Osteoblast (primary cell): ENCODE results near the gene ESF1. TPM values are rescaled to one million over a fixed set of nuclear protein-coding genes. Genes with fewer than 3 reads are reported as not detected.
"Not testable (repeated sequence)": the region's sequence is repeated elsewhere in the genome, so short reads cannot be mapped to it uniquely, and the experiment has no call there.

ENCODE experiments used
- DNase-seq: peaks from one replicate; pipeline ENCODE4 v3.0.0; 2011; ENCODE audit warnings: low spot score, mixed read lengths; ENCODE audit not compliant: insufficient read length; ENCODE audit errors: missing footprints
- H2AFZ ChIP-seq: 2 replicates; pipeline ENCODE4 v1.6.0; 2011; ENCODE audit warnings: mild to moderate bottlenecking, low read length
- H3K27ac ChIP-seq: 2 replicates; pipeline ENCODE4 v1.5.1; 2011; ENCODE audit warnings: mild to moderate bottlenecking, low read depth, low read length, moderate library complexity
- H3K27me3 ChIP-seq: 2 replicates; pipeline ENCODE4 v1.6.0; 2012; ENCODE audit warnings: mild to moderate bottlenecking, control low read depth, inconsistent platforms, low read length, moderate library complexity; ENCODE audit not compliant: insufficient read depth
- H3K36me3 ChIP-seq: 2 replicates; pipeline ENCODE4 v1.5.1; 2011; ENCODE audit warnings: mild to moderate bottlenecking, low read length, control low read depth, moderate library complexity; ENCODE audit not compliant: insufficient read depth
- H3K4me1 ChIP-seq: 2 replicates; pipeline ENCODE4 v1.5.1; 2011; ENCODE audit warnings: mild to moderate bottlenecking, low read length, control low read depth, moderate library complexity; ENCODE audit not compliant: insufficient read depth
- H3K4me2 ChIP-seq: 2 replicates; pipeline ENCODE4 v1.6.0; 2011; ENCODE audit warnings: mild to moderate bottlenecking, low read length; ENCODE audit not compliant: insufficient read depth
- H3K4me3 ChIP-seq: fragments of 200-600 bp; sonication (generic); 3 replicates; pipeline ENCODE4 v1.5.1; 2012; ENCODE audit warnings: mild to moderate bottlenecking, low read length, inconsistent platforms; ENCODE audit not compliant: insufficient read depth
- H3K79me2 ChIP-seq: 2 replicates; pipeline ENCODE4 v1.6.0; 2012; ENCODE audit warnings: mild to moderate bottlenecking, low read length, control low read depth, inconsistent platforms; ENCODE audit not compliant: insufficient read depth
- H3K9me3 ChIP-seq: 2 replicates; pipeline ENCODE4 v1.5.1; 2011; ENCODE audit warnings: low read depth, low read length, control low read depth
- H4K20me1 ChIP-seq: 2 replicates; pipeline ENCODE4 v1.6.0; 2012; ENCODE audit warnings: mild to moderate bottlenecking, low read length, control low read depth; ENCODE audit not compliant: insufficient read depth
- total RNA-seq: library from RNA; depleted of rRNA; stranded (reverse); fragments of >200 nt; gene quantifications from 2 replicates; pipeline ENCODE4 v1.2.3, GENCODE V29; 2012
- TF ChIP-seq, protein P1 (sequence below): IDR thresholded peaks from 2 replicates; pipeline ENCODE4 v1.5.1; 2011; ENCODE audit warnings: mild to moderate bottlenecking, low read depth, low read length, moderate library complexity; ENCODE audit errors: extremely low read depth

ESF1 gene
- total RNA-seq, 1 donor: 9.0 TPM

- Histone ChIP-seq H3K4me2 (no peak overlapping the region), H3K9me3 (no peaks in the 10 kb centered on the region), H3K79me2 (no peaks in the 10 kb centered on the region), H4K20me1 (no peaks in the 10 kb centered on the region), H3K4me3 (no peak overlapping the region), H3K4me1 (peaks cover 7% of the 10 kb centered on the region), H3K27me3 (no peaks in the 10 kb centered on the region), H3K27ac (no peak overlapping the region), H2AFZ (no peak overlapping the region), H3K36me3 (peaks cover 8% of the 10 kb centered on the region)
- no peak for DNase-seq
- TF ChIP-seq, protein P1, sequence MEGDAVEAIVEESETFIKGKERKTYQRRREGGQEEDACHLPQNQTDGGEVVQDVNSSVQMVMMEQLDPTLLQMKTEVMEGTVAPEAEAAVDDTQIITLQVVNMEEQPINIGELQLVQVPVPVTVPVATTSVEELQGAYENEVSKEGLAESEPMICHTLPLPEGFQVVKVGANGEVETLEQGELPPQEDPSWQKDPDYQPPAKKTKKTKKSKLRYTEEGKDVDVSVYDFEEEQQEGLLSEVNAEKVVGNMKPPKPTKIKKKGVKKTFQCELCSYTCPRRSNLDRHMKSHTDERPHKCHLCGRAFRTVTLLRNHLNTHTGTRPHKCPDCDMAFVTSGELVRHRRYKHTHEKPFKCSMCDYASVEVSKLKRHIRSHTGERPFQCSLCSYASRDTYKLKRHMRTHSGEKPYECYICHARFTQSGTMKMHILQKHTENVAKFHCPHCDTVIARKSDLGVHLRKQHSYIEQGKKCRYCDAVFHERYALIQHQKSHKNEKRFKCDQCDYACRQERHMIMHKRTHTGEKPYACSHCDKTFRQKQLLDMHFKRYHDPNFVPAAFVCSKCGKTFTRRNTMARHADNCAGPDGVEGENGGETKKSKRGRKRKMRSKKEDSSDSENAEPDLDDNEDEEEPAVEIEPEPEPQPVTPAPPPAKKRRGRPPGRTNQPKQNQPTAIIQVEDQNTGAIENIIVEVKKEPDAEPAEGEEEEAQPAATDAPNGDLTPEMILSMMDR: no peak
Measured at GRCh38 chr20:13741879-13742278, 42.8 kb downstream of the ESF1 start.

DNA sequence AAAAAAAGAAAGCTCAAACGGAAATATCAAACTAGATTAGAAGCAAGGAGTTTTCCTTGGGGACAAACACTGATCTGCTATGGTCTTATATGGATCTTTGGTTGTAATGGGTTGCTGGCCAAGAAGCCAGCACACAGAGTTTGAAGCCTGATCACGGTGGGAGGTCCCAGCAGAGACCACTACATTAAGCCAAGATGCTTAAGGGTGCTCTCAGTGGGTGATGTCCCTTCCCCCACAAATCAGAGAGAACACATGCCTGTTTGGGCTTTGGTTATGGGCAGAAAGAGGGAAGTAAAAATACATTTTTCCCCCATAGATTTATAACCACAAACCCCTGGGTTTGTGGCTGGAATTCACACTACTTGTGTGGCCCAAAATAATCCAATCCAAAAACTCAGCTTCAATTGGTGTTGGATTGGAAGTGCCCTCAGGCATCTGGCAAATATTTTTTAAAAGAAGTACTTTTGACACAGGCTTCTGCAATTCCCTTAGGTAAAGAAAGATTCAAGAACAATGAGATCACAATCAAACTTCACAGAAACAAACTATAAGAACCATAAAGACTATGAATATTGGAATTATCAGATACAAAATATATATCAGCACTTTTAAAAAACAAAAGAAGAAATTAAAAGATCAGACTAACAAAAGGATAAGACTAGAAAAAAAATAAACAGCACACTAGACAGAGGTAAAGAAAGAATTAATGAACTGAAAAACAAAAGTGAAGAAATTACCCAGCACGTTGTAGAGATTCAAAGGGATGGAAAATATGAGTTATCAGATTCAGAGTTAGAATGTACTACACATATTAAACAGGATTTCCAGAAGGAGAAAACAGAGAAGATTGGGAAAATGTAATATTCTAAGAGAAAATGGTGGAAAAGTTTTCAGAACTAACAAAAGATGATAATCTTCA, 44.7 kb downstream of the ESF1 start:
- Histone ChIP-seq H3K27ac (no peak overlapping the region), H3K27me3 (no peaks in the 10 kb centered on the region), H2AFZ (no peak overlapping the region), H3K4me1 (peaks cover 12% of the 10 kb centered on the region), H4K20me1 (no peaks in the 10 kb centered on the region), H3K36me3 (peaks cover 8% of the 10 kb centered on the region), H3K79me2 (no peaks in the 10 kb centered on the region), H3K4me3 (no peak overlapping the region), H3K9me3 (no peaks in the 10 kb centered on the region), H3K4me2 (no peak overlapping the region)
- TF ChIP-seq, protein P1: no peak
- no peak for DNase-seq

DNA sequence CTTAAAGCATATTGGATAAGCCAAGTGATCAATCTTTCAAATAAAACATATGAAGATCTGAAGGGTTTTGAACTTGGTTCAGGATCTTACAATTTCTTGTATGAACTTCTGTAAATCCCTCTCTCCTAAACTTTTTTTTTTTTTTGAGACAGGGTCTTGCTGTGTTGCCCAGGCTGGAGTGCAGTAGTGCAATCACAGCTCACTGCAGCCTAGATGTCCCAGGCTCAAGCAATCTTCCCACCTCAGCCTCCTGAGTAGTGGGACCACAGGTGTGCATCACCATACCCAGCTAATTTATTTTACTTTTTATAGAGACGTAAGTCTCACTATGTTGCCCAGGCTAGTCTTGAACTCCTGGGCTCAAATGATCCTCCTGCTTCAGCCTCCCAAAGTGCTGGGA, 46.5 kb downstream of the ESF1 start:
- not testable (repeated sequence) for H3K4me3 ChIP-seq, H3K9me3 ChIP-seq, H3K79me2 ChIP-seq, H3K27ac ChIP-seq, H3K27me3 ChIP-seq, H4K20me1 ChIP-seq, H3K36me3 ChIP-seq, DNase-seq, H3K4me2 ChIP-seq, H2AFZ ChIP-seq
- H3K4me1 ChIP-seq: peaks cover 12% of the 10 kb centered on the region

- Histone ChIP-seq H2AFZ (no peak overlapping the region), H3K27me3 (no peaks in the 10 kb centered on the region), H3K9me3 (no peaks in the 10 kb centered on the region), H3K4me1 (peaks cover 12% of the 10 kb centered on the region), H4K20me1 (no peaks in the 10 kb centered on the region), H3K36me3 (peaks cover 10% of the 10 kb centered on the region), H3K4me2 (no peak overlapping the region), H3K4me3 (no peak overlapping the region), H3K27ac (peak overlapping the region; percentile 18), H3K79me2 (no peaks in the 10 kb centered on the region)
- TF ChIP-seq, protein P1: no peak
- DNase-seq: no peak
Measured at GRCh38 chr20:13736436-13737191, 48.1 kb downstream of the ESF1 start.
